Upper lobe of right lung (tissue), 1 donor: ENCODE measurements around the gene SNCA. TPM values are rescaled to one million over a fixed set of nuclear protein-coding genes. Genes with fewer than 3 reads are reported as not detected.

Experiments
- ATAC-seq: fragments of 200-7000 bp; cut with Tn5 transposase; one replicate; pipeline ENCODE4 v1.9.1; 2020; ENCODE audit warnings: mild to moderate bottlenecking, moderate library complexity
- DNase-seq: peaks from one replicate; pipeline ENCODE4 v3.0.0-alpha.2; 2020
- H3K27ac ChIP-seq: fragments of 200-600 bp; one replicate; pipeline ENCODE4 v1.8.0; 2022
- H3K27me3 ChIP-seq: fragments of 200-600 bp; one replicate; pipeline ENCODE4 v1.8.0; 2022; ENCODE audit warnings: mild to moderate bottlenecking
- H3K36me3 ChIP-seq: fragments of 200-600 bp; one replicate; pipeline ENCODE4 v1.8.0; 2022
- H3K4me1 ChIP-seq: fragments of 200-600 bp; one replicate; pipeline ENCODE4 v1.8.0; 2022
- H3K4me3 ChIP-seq: fragments of 200-600 bp; one replicate; pipeline ENCODE4 v1.8.0; 2022; ENCODE audit warnings: mild to moderate bottlenecking
- H3K9me3 ChIP-seq: fragments of 200-600 bp; one replicate; pipeline ENCODE4 v1.8.0; 2022
- CTCF ChIP-seq: fragments of 200-600 bp; IDR thresholded peaks from one replicate; pipeline ENCODE4 v1.8.0; 2022; ENCODE audit warnings: antibody characterized with exemption
- intact Hi-C: fragments of 100-400 bp; cut with DNase I; formaldehyde crosslinking; loops from one replicate; pipeline ENCODE4 v1.11.0; 2022
- total RNA-seq: library from RNA; stranded (reverse); fragmentation: NEBNext Ultra II Directional; extraction: Animal tissue kit (Norgen Biotek cat#: 25700); gene quantifications from one replicate; pipeline ENCODE4 v1.2.1, GENCODE V29; 2021
- donor health status: DM: no; HTN: yes; CAD: no; lungs with severe emphysema.

SNCA gene
- total RNA-seq, 1 donor from 2014 or later, result 12.1 TPM

GRCh38 chr4:89868999-89869589 is 32.1 kb upstream of the SNCA start:
- Histone ChIP-seq H3K27me3 (no peaks in the 10 kb centered on the region), H3K9me3 (no peaks in the 10 kb centered on the region), H3K36me3 (no peaks in the 10 kb centered on the region), H3K4me3 (no peak overlapping the region), H3K4me1 (no peaks in the 10 kb centered on the region), H3K27ac (no peak overlapping the region)
- intact Hi-C loops, result no loop called here
- ATAC-seq, result no peak
- DNase-seq, result no peak
- peak; percentile 59 for TF ChIP-seq CTCF

- H3K27ac ChIP-seq, result no peak overlapping the region
- intact Hi-C loops, result no loop called here
- DNase-seq, result no peak
- H3K4me1 ChIP-seq, result no peaks in the 10 kb centered on the region
- H3K4me3 ChIP-seq, result no peak overlapping the region
- no peak for TF ChIP-seq CTCF
- ATAC-seq, result no peak
- H3K36me3 ChIP-seq, result no peaks in the 10 kb centered on the region
- no peaks in the 10 kb centered on the region for H3K9me3 ChIP-seq
- H3K27me3 ChIP-seq, result no peaks in the 10 kb centered on the region
Observed at GRCh38 chr4:89868276-89868675, 31.3 kb upstream of the SNCA start.

GRCh38 chr4:89863533-89863932 is 26.6 kb upstream of the SNCA start:
- Histone ChIP-seq H3K9me3 (no peaks in the 10 kb centered on the region), H3K36me3 (no peaks in the 10 kb centered on the region), H3K27ac (no peak overlapping the region), H3K27me3 (no peaks in the 10 kb centered on the region), H3K4me1 (no peaks in the 10 kb centered on the region), H3K4me3 (no peak overlapping the region)
- DNase-seq (no peak), ATAC-seq (no peak)
- no peak for TF ChIP-seq CTCF
- intact Hi-C loops, result no loop called here

GRCh38 chr4:89860971-89861370 is 24.0 kb upstream of the SNCA start:
- Histone ChIP-seq H3K4me3 (no peak overlapping the region), H3K9me3 (no peaks in the 10 kb centered on the region), H3K27ac (no peak overlapping the region), H3K36me3 (no peaks in the 10 kb centered on the region), H3K27me3 (no peaks in the 10 kb centered on the region), H3K4me1 (no peaks in the 10 kb centered on the region)
- DNase-seq (no peak), ATAC-seq (no peak)
- intact Hi-C loops, result no loop called here
- TF ChIP-seq CTCF, result no peak

GRCh38 chr4:89855236-89855635 is 18.3 kb upstream of the SNCA start:
- TF ChIP-seq CTCF, result no peak
- Histone ChIP-seq H3K27ac (no peak overlapping the region), H3K9me3 (no peaks in the 10 kb centered on the region), H3K36me3 (no peaks in the 10 kb centered on the region), H3K4me1 (no peaks in the 10 kb centered on the region), H3K4me3 (no peak overlapping the region), H3K27me3 (no peaks in the 10 kb centered on the region)
- no peak for DNase-seq
- no peak for ATAC-seq
- intact Hi-C loops, result no loop called here
